CD14-positive monocyte (primary cell): ENCODE measurements around the gene KRTAP10-4. TPM values are rescaled to one million over a fixed set of nuclear protein-coding genes. Genes with fewer than 3 reads are reported as not detected.

Experiments
- DNase-seq, 3 donors: peaks; one replicate each; pipeline ENCODE4 v3.0.0-alpha.2; 2011 to 2022
- H2AFZ ChIP-seq: 2 replicates; pipeline ENCODE4 v1.6.0; 2012; ENCODE audit warnings: mild to moderate bottlenecking, low read depth, low read length, inconsistent platforms; ENCODE audit not compliant: insufficient read depth, poor library complexity, severe bottlenecking
- H3K27ac ChIP-seq, 2 donors: 1 replicate in 1 of 2; 2 replicates in 1 of 2; pipeline ENCODE4 v1.5.1; 2012 to 2013; ENCODE audit warnings: low read length in 2 of 2, control low read depth in 1 of 2, inconsistent platforms in 1 of 2, low read depth in 1 of 2, mild to moderate bottlenecking in 1 of 2
- H3K27me3 ChIP-seq, 2 donors: one replicate each; pipeline versions ENCODE4 v1.6.0 to v1.6.1; 2011 to 2013; ENCODE audit warnings: low read length in 2 of 2; ENCODE audit not compliant: control insufficient read depth in 2 of 2, insufficient read depth in 2 of 2
- H3K36me3 ChIP-seq, 2 donors: replicated peaks in 1 of 2; 1 replicate in 1 of 2; 2 replicates in 1 of 2; pipeline versions ENCODE4 v1.5.1 to v1.6.1; 2012 to 2013; ENCODE audit warnings: low read length in 2 of 2, control low read depth in 1 of 2, inconsistent platforms in 1 of 2, mild to moderate bottlenecking in 1 of 2; ENCODE audit not compliant: insufficient read depth in 2 of 2, control insufficient read depth in 1 of 2
- H3K4me1 ChIP-seq, 2 donors: 1 replicate in 1 of 2; 2 replicates in 1 of 2; pipeline versions ENCODE4 v1.5.1 to v1.6.1; 2012 to 2013; ENCODE audit warnings: low read length in 2 of 2, control low read depth in 1 of 2, inconsistent platforms in 1 of 2, mild to moderate bottlenecking in 1 of 2, moderate library complexity in 1 of 2; ENCODE audit not compliant: insufficient read depth in 2 of 2, control insufficient read depth in 1 of 2
- H3K4me2 ChIP-seq: replicated peaks from 2 replicates; pipeline ENCODE3; 2012; ENCODE audit warnings: low read length, moderate library complexity, mild to moderate bottlenecking; ENCODE audit not compliant: poor library complexity, severe bottlenecking; ENCODE audit errors: extremely low read depth
- H3K4me3 ChIP-seq, 3 experiments: fragments of 200-600 bp in 1 of 3; sonication (generic) in 1 of 3; replicated peaks in 1 of 3; 1 replicate in 2 of 3; 2 replicates in 1 of 3; pipeline ENCODE4 v1.5.1; 2011 to 2013; ENCODE audit warnings: low read length in 3 of 3, mild to moderate bottlenecking in 3 of 3, control low read depth in 2 of 3, low read depth in 2 of 3, inconsistent platforms in 1 of 3, moderate library complexity in 1 of 3
- H3K79me2 ChIP-seq: 2 replicates; pipeline ENCODE4 v1.6.0; 2012; ENCODE audit warnings: mild to moderate bottlenecking, control low read depth, inconsistent platforms, low read length, moderate library complexity; ENCODE audit not compliant: insufficient read depth
- H3K9ac ChIP-seq: 2 replicates; pipeline ENCODE4 v1.6.0; 2017; ENCODE audit warnings: low read length, mild to moderate bottlenecking; ENCODE audit not compliant: insufficient read depth, poor library complexity, severe bottlenecking
- H3K9me3 ChIP-seq, 2 donors: replicated peaks in 1 of 2; 1 replicate in 1 of 2; 2 replicates in 1 of 2; pipeline versions ENCODE4 v1.5.1 to v1.6.1; 2012 to 2013; ENCODE audit warnings: low read length in 2 of 2, control low read depth in 1 of 2; ENCODE audit not compliant: control insufficient read depth in 1 of 2, insufficient read depth in 1 of 2
- H4K20me1 ChIP-seq: 2 replicates; pipeline ENCODE4 v1.6.0; 2012; ENCODE audit warnings: mild to moderate bottlenecking, low read length, control low read depth, moderate library complexity; ENCODE audit not compliant: insufficient read depth
- H3K27ac Mint-ChIP-seq, 7 donors: one replicate each; pipeline ENCODE4 v1.8.0; 2020; ENCODE audit warnings: mild to moderate bottlenecking in 7 of 7, mixed read lengths in 7 of 7, moderate library complexity in 6 of 7, inconsistent platforms in 2 of 7
- H3K27me3 Mint-ChIP-seq, 3 donors: one replicate each; pipeline ENCODE4 v1.8.0; 2021 to 2022; ENCODE audit warnings: low read depth in 3 of 3, mild to moderate bottlenecking in 3 of 3, mixed read lengths in 3 of 3, moderate library complexity in 3 of 3, inconsistent platforms in 1 of 3
- H3K36me3 Mint-ChIP-seq, 2 donors: one replicate each; pipeline ENCODE4 v1.8.0; 2020; ENCODE audit warnings: mixed read lengths in 2 of 2, inconsistent platforms in 1 of 2, mild to moderate bottlenecking in 1 of 2
- H3K4me1 Mint-ChIP-seq: one replicate; pipeline ENCODE4 v1.8.0; 2020; ENCODE audit warnings: mild to moderate bottlenecking, mixed read lengths
- H3K4me3 Mint-ChIP-seq, 2 donors: one replicate each; pipeline ENCODE4 v1.8.0; 2020; ENCODE audit warnings: mild to moderate bottlenecking in 2 of 2, mixed read lengths in 2 of 2, moderate library complexity in 1 of 2
- H3K9me3 Mint-ChIP-seq, 7 donors: one replicate each; pipeline ENCODE4 v1.8.0; 2020 to 2022; ENCODE audit warnings: mixed read lengths in 7 of 7, mild to moderate bottlenecking in 6 of 7, moderate library complexity in 6 of 7, inconsistent platforms in 2 of 7
- WGBS: methylation state at CpG from one replicate; pipeline ENCODE4 v1.1.5; 2013; ENCODE audit warnings: missing lambda C conversion rate; ENCODE audit not compliant: insufficient coverage; 5-methylcytosine and 5-hydroxymethylcytosine counted together
- intact Hi-C, 2 donors: fragments of 100-400 bp; cut with micrococcal nuclease; formaldehyde crosslinking; loops; one replicate each; pipeline versions ENCODE4 v1.15.0 to v1.15.1; 2023
- polyA plus RNA-seq, 3 donors: library from polyadenylated mRNA; depleted of rRNA in 1 of 3; unstranded in 2 of 3; stranded (reverse) in 1 of 3; fragments of 300-500 nt in 2 of 3; fragments of >200 nt in 1 of 3; fragmentation: Illumina TruSeq in 2 of 3; gene quantifications; 1 replicate in 2 of 3; 2 replicates in 1 of 3; pipeline ENCODE4 v1.2.3, GENCODE V29; 2012 to 2021
- TF ChIP-seq, protein P1 (sequence below): fragments of 200-600 bp; IDR thresholded peaks from one replicate; pipeline ENCODE4 v1.8.0; 2022; ENCODE audit warnings: antibody characterized with exemption, mild to moderate bottlenecking

The KRTAP10-4 gene
- polyA plus RNA-seq, 3 donors: not detected

DNA sequence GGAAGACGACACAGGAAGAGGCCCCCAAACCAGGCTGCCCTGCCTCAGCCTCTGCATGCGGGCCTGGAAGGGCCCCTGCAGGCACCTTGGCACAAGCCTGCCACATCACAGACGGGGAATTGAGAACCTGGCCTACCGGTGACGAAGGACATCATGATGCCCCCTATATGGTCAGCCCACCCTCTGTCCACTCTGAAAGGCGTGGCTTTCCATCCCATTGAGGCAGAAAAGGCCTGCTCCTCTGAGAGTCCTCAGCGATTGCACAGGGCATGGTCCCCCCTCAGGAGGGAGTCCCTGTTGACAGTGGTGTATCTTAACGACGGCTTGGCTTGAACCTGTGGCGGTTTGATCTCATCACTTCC lies 44.9 kb upstream of the KRTAP10-4 start:
- Mint-ChIP-seq H3K36me3 (no peaks in the 10 kb centered on the region), H3K27ac (no peak overlapping the region), H3K4me3 (no peak overlapping the region), H3K9me3 (peaks cover 0 to 3% (median 0%) of the 10 kb centered on the region in 7 donors), H3K27me3 (peaks cover 1 to 8% (median 5%) of the 10 kb centered on the region in 3 donors), H3K4me1 (no peaks in the 10 kb centered on the region)
- intact Hi-C loops: no loop called here
- TF ChIP-seq, protein P1, sequence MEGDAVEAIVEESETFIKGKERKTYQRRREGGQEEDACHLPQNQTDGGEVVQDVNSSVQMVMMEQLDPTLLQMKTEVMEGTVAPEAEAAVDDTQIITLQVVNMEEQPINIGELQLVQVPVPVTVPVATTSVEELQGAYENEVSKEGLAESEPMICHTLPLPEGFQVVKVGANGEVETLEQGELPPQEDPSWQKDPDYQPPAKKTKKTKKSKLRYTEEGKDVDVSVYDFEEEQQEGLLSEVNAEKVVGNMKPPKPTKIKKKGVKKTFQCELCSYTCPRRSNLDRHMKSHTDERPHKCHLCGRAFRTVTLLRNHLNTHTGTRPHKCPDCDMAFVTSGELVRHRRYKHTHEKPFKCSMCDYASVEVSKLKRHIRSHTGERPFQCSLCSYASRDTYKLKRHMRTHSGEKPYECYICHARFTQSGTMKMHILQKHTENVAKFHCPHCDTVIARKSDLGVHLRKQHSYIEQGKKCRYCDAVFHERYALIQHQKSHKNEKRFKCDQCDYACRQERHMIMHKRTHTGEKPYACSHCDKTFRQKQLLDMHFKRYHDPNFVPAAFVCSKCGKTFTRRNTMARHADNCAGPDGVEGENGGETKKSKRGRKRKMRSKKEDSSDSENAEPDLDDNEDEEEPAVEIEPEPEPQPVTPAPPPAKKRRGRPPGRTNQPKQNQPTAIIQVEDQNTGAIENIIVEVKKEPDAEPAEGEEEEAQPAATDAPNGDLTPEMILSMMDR: no peak
- DNase-seq: no peak
- Histone ChIP-seq H3K4me3 (no peak overlapping the region), H3K4me1 (no peaks in the 10 kb centered on the region), H3K27me3 (no peaks in the 10 kb centered on the region), H3K79me2 (no peaks in the 10 kb centered on the region), H3K9me3 (peaks cover 3 to 13% of the 10 kb centered on the region in 2 donors), H3K36me3 (no peaks in the 10 kb centered on the region), H2AFZ (no peak overlapping the region), H4K20me1 (no peaks in the 10 kb centered on the region), H3K27ac (no peak overlapping the region), H3K4me2 (no peak overlapping the region), H3K9ac (no peak overlapping the region)
- 91% methylated on average over 6 of the region's 10 CpGs for WGBS

DNA sequence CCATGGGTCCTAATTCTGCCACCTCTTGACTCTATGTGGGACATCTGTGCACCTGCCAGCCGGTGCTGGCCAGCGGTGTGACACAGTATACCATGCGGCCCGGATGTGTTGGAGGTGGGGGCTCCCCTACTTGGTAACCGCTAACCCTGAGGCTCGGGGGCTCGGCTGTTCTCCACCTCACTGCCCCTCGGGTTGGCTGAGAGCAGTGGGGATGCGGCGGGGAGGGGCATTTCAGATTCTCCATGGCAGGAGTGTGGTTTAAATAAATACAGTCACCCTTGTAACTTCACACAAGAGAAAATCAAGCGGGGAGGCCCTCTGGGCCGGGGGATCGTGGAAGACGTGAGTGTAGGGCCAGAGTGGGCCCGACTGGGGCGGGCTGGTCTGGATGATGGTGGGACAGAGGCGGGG lies 44.5 kb upstream of the KRTAP10-4 start:
- peaks cover 3 to 9% of the 10 kb centered on the region in 2 donors for H3K9me3 ChIP-seq
- intact Hi-C loops: no loop called here
- 91% methylated on average over 4 of the region's 17 CpGs for WGBS

More for the DNA sequence above, 44.5 kb upstream of the KRTAP10-4 start:
- Histone ChIP-seq H3K9ac (no peak overlapping the region), H3K36me3 (no peaks in the 10 kb centered on the region), H3K27ac (no peak overlapping the region), H2AFZ (no peak overlapping the region), H3K4me2 (no peak overlapping the region), H3K27me3 (no peaks in the 10 kb centered on the region), H3K79me2 (no peaks in the 10 kb centered on the region), H3K4me3 (no peak overlapping the region), H3K4me1 (no peaks in the 10 kb centered on the region), H4K20me1 (no peaks in the 10 kb centered on the region)
- Mint-ChIP-seq H3K9me3 (peaks cover 0 to 3% (median 0%) of the 10 kb centered on the region in 7 donors), H3K4me1 (no peaks in the 10 kb centered on the region), H3K27ac (no peak overlapping the region), H3K36me3 (no peaks in the 10 kb centered on the region), H3K27me3 (peaks cover 1 to 8% (median 5%) of the 10 kb centered on the region in 3 donors), H3K4me3 (no peak overlapping the region)
- TF ChIP-seq, protein P1: no peak
- DNase-seq: no peak
